OCI-LY7 (cell line): ENCODE results near the gene FANCE. TPM values are rescaled to one million over a fixed set of nuclear protein-coding genes. Genes with fewer than 3 reads are reported as not detected.

ENCODE experiments used
- BruUV-seq: library from RNA; stranded (reverse); fragments of 400-500 nt; replicated peaks from 2 replicates; lab custom pipeline; 2021; lab: Mats Ljungman, UMichigan
- CTCF ChIA-PET: fragments of 300-600 bp; sonication (Branson Sonifier 250); formaldehyde crosslinking; loops from one replicate; lab custom pipeline; 2022; ENCODE audit warnings: antibody characterized with exemption; ENCODE audit not compliant: unreplicated experiment; lab: Charles Lee
- POLR2A ChIA-PET: fragments of 300-600 bp; sonication (Branson Sonifier 250); formaldehyde crosslinking; loops from one replicate; lab custom pipeline; 2022; ENCODE audit warnings: antibody characterized with exemption; lab: Charles Lee
- DNase-seq: peaks from one replicate; pipeline ENCODE4 v3.0.0-alpha.2; 2015; ENCODE audit warnings: low spot score
- H2AFZ ChIP-seq: fragments of 200-600 bp; sonication (generic), shearing (Covaris generic); 2 replicates; pipeline ENCODE4 v1.6.1; 2014; ENCODE audit warnings: mild to moderate bottlenecking, antibody characterized with exemption, low read length, moderate library complexity
- H3K27ac ChIP-seq: fragments of 200-600 bp; sonication (generic); 2 replicates; pipeline ENCODE4 v1.5.1; 2014; ENCODE audit warnings: mixed run types, low read depth, mild to moderate bottlenecking, moderate library complexity, low read length, inconsistent platforms; ENCODE audit not compliant: poor library complexity, severe bottlenecking
- H3K36me3 ChIP-seq: fragments of 200-600 bp; sonication (generic); 2 replicates; pipeline ENCODE4 v1.6.1; 2014; ENCODE audit warnings: mild to moderate bottlenecking, antibody characterized with exemption, low read length, moderate library complexity, mixed read lengths; ENCODE audit not compliant: insufficient read depth
- H3K4me1 ChIP-seq: fragments of 200-600 bp; sonication (generic); 2 replicates; pipeline ENCODE4 v1.5.1; 2014; ENCODE audit warnings: mild to moderate bottlenecking, low read length; ENCODE audit not compliant: insufficient read depth, poor library complexity, severe bottlenecking
- H3K4me2 ChIP-seq: fragments of 200-600 bp; sonication (generic); 2 replicates; pipeline ENCODE4 v1.6.1; 2014; ENCODE audit warnings: mild to moderate bottlenecking, low read length
- H3K4me3 ChIP-seq: fragments of 200-600 bp; sonication (generic); 2 replicates; pipeline ENCODE4 v1.5.1; 2014; ENCODE audit warnings: mild to moderate bottlenecking, low read depth, low read length; ENCODE audit not compliant: poor library complexity, severe bottlenecking
- H3K79me2 ChIP-seq: fragments of 200-600 bp; sonication (generic); 2 replicates; pipeline ENCODE4 v1.6.1; 2016; ENCODE audit warnings: low read depth, mild to moderate bottlenecking, low read length, moderate library complexity, mixed read lengths; ENCODE audit not compliant: insufficient read depth
- H3K9me2 ChIP-seq: fragments of 200-600 bp; sonication (generic); 2 replicates; pipeline ENCODE4 v1.6.1; 2016; ENCODE audit warnings: mild to moderate bottlenecking, low read length, mixed read lengths; ENCODE audit not compliant: insufficient read depth
- H3K9me3 ChIP-seq: fragments of 200-600 bp; sonication (generic); 2 replicates; pipeline ENCODE4 v1.6.1; 2014; ENCODE audit warnings: mild to moderate bottlenecking, mixed run types, low read length, mixed read lengths
- H4K20me1 ChIP-seq: fragments of 200-600 bp; sonication (generic); 2 replicates; pipeline ENCODE4 v1.6.1; 2014; ENCODE audit warnings: mild to moderate bottlenecking, antibody characterized with exemption, low read length, moderate library complexity, mixed read lengths; ENCODE audit not compliant: insufficient read depth
- CTCF ChIP-seq: fragments of 200-600 bp; sonication (generic); conservative IDR thresholded peaks from 2 replicates; pipeline ENCODE4 v1.5.1; 2014; ENCODE audit warnings: mild to moderate bottlenecking, antibody characterized with exemption, low read length, moderate library complexity, mixed read lengths
- EZH2phosphoT487 ChIP-seq: fragments of 200-600 bp; sonication (generic); IDR thresholded peaks from 2 replicates; pipeline ENCODE4 v1.6.1; 2018; ENCODE audit warnings: low read depth, borderline replicate concordance, mild to moderate bottlenecking, mixed run types, antibody characterized with exemption, low read length, moderate library complexity, mixed read lengths
- intact Hi-C: fragments of 100-400 bp; cut with micrococcal nuclease; formaldehyde crosslinking; loops from one replicate; pipeline ENCODE4 v1.10.0; 2022; ENCODE audit not compliant: unreplicated experiment
- total RNA-seq, 2 experiments: library from RNA; depleted of rRNA in 1 of 2; stranded (reverse); fragments of >200 nt in 1 of 2; shearing (Covaris generic) in 1 of 2; gene quantifications; 2 replicates each; pipeline ENCODE4 v1.2.3, GENCODE V29; 2014 to 2022

FANCE gene
- total RNA-seq, 2 experiments from 2014 or later: 14.4 to 17.4 TPM

- H3K9me3 ChIP-seq: no peaks in the 10 kb centered on the region
- H4K20me1 ChIP-seq: no peaks in the 10 kb centered on the region
- no TSS peak for BruUV-seq
- H3K4me3 ChIP-seq: no peak overlapping the region
- peaks cover 13% of the 10 kb centered on the region for H3K4me1 ChIP-seq
- CTCF ChIA-PET: no interaction called here
- H3K9me2 ChIP-seq: no peaks in the 10 kb centered on the region
- H3K79me2 ChIP-seq: no peaks in the 10 kb centered on the region
- POLR2A ChIA-PET: no interaction called here
- no peak overlapping the region for H3K4me2 ChIP-seq
- H3K36me3 ChIP-seq: no peaks in the 10 kb centered on the region
- intact Hi-C loops: no loop called here
- H3K27ac ChIP-seq: no peak overlapping the region
- TF ChIP-seq EZH2phosphoT487 (no peak), CTCF (no peak)
- H2AFZ ChIP-seq: no peak overlapping the region
- DNase-seq: no peak
Observed at GRCh38 chr6:35412102-35412501, 40.0 kb upstream of the FANCE start.

- no peaks in the 10 kb centered on the region for H3K9me3 ChIP-seq
- H3K9me2 ChIP-seq: no peaks in the 10 kb centered on the region
- no TSS peak for BruUV-seq
- H3K4me2 ChIP-seq: no peak overlapping the region
- H3K4me3 ChIP-seq: no peak overlapping the region
- no peaks in the 10 kb centered on the region for H3K36me3 ChIP-seq
- H4K20me1 ChIP-seq: no peaks in the 10 kb centered on the region
- H3K4me1 ChIP-seq: peaks cover 13% of the 10 kb centered on the region
- H3K27ac ChIP-seq: no peak overlapping the region
- H2AFZ ChIP-seq: no peak overlapping the region
- DNase-seq: no peak
- intact Hi-C loops: loop anchor here (2.0 kb wide), 1 partner anchor 71 kb away; the partner anchor contains the start of gene PPARD
- POLR2A ChIA-PET: no interaction called here
- CTCF ChIA-PET: no interaction called here
- H3K79me2 ChIP-seq: no peaks in the 10 kb centered on the region
- no peak for TF ChIP-seq CTCF
- no peak for TF ChIP-seq EZH2phosphoT487
Observed at GRCh38 chr6:35413911-35414310, 38.2 kb upstream of the FANCE start.

- Histone ChIP-seq H3K79me2 (no peaks in the 10 kb centered on the region), H4K20me1 (no peaks in the 10 kb centered on the region), H3K4me1 (peaks cover 20% of the 10 kb centered on the region), H2AFZ (no peak overlapping the region), H3K27ac (no peak overlapping the region), H3K9me2 (no peaks in the 10 kb centered on the region), H3K9me3 (no peaks in the 10 kb centered on the region), H3K36me3 (no peaks in the 10 kb centered on the region), H3K4me3 (no peak overlapping the region), H3K4me2 (no peak overlapping the region)
- BruUV-seq: no TSS peak
- ChIA-PET POLR2A (interaction anchor here (0.7 kb wide), 1 partner anchor 73 kb away, joined by 3 read pairs; no protein-coding TSS in a partner anchor), CTCF (interaction anchor here (0.5 kb wide), 1 partner anchor 661 kb away, joined by 5 read pairs; no protein-coding TSS in a partner anchor)
- DNase-seq: peak; percentile 58
- intact Hi-C loops: loop anchor here (2.0 kb wide), 1 partner anchor 72 kb away; the partner anchor contains the start of gene PPARD
- TF ChIP-seq CTCF (peak; percentile 68), EZH2phosphoT487 (no peak)
Observed at GRCh38 chr6:35415065-35415891, 36.9 kb upstream of the FANCE start.
